ENCODE data around the gene EHMT1.
"Not testable (repeated sequence)": the region's sequence is repeated elsewhere in the genome, so short reads cannot be mapped to it uniquely, and the experiment has no call there.

EHMT1 gene

GRCh38 chr9:137613259-137613658 lies 5.5 kb upstream of the EHMT1 start:
- DNase-seq (ENCODE audit: low read depth), result no peak
- H3K4me3 ChIP-seq (ENCODE audit: low read depth, low read length), result no peak overlapping the region

- no peak overlapping the region for H3K4me3 ChIP-seq (ENCODE audit: low read depth, low read length)
- DNase-seq (ENCODE audit: low read depth), result no peak
Observed at GRCh38 chr9:137613738-137614523, 4.9 kb upstream of the EHMT1 start.

GRCh38 chr9:137614631-137615386 lies 4.0 kb upstream of the EHMT1 start:
- no peak overlapping the region for H3K4me3 ChIP-seq (ENCODE audit: low read depth, low read length)
- no peak for DNase-seq (ENCODE audit: low read depth)

GRCh38 chr9:137615387-137615871 lies 3.4 kb upstream of the EHMT1 start:
- no peak overlapping the region for H3K4me3 ChIP-seq (ENCODE audit: low read depth, low read length)
- DNase-seq (ENCODE audit: low read depth), result no peak

GRCh38 chr9:137619240-137620047 lies 639 bp downstream of the EHMT1 start:
- peak overlapping the region; percentile 69 for H3K4me3 ChIP-seq (ENCODE audit: low read depth, low read length)
- DNase-seq (ENCODE audit: low read depth), result no peak

GRCh38 chr9:137620048-137620405 lies 1.2 kb downstream of the EHMT1 start:
- H3K4me3 ChIP-seq (ENCODE audit: low read depth, low read length), result peak overlapping the region; percentile 69
- no peak for DNase-seq (ENCODE audit: low read depth)

- H3K4me3 ChIP-seq (ENCODE audit: low read depth, low read length), result no peak overlapping the region
Observed at GRCh38 chr9:137620581-137620980, 1.8 kb downstream of the EHMT1 start.

GRCh38 chr9:137621131-137621757 lies 2.4 kb downstream of the EHMT1 start:
- H3K4me3 ChIP-seq (ENCODE audit: low read depth, low read length), result no peak overlapping the region
- no peak for DNase-seq (ENCODE audit: low read depth)

More at GRCh38 chr9:137620581-137620980, 1.8 kb downstream of the EHMT1 start:
- no peak for DNase-seq (ENCODE audit: low read depth)

GRCh38 chr9:137622211-137622610 lies 3.4 kb downstream of the EHMT1 start:
- not testable (repeated sequence) for DNase-seq (ENCODE audit: low read depth); H3K4me3 ChIP-seq (ENCODE audit: low read depth, low read length)

- H3K4me3 ChIP-seq (ENCODE audit: low read depth, low read length), result no peak overlapping the region
Observed at GRCh38 chr9:137626464-137626863, 7.7 kb downstream of the EHMT1 start.

GRCh38 chr9:137627406-137627805 lies 8.6 kb downstream of the EHMT1 start:
- DNase-seq (ENCODE audit: low read depth); H3K4me3 ChIP-seq (ENCODE audit: low read depth, low read length): not testable (repeated sequence)

More at GRCh38 chr9:137626464-137626863, 7.7 kb downstream of the EHMT1 start:
- no peak for DNase-seq (ENCODE audit: low read depth)

- no peak overlapping the region for H3K4me3 ChIP-seq (ENCODE audit: low read depth, low read length)
- no peak for DNase-seq (ENCODE audit: low read depth)
Observed at GRCh38 chr9:137630126-137630525, 11.3 kb downstream of the EHMT1 start.

- H3K4me3 ChIP-seq (ENCODE audit: low read depth, low read length), result no peak overlapping the region
- no peak for DNase-seq (ENCODE audit: low read depth)
Observed at GRCh38 chr9:137630679-137631078, 11.9 kb downstream of the EHMT1 start.

GRCh38 chr9:137631345-137632229 lies 12.8 kb downstream of the EHMT1 start:
- H3K4me3 ChIP-seq (ENCODE audit: low read depth, low read length), result no peak overlapping the region
- DNase-seq (ENCODE audit: low read depth), result no peak

- DNase-seq (ENCODE audit: low read depth), result no peak
- H3K4me3 ChIP-seq (ENCODE audit: low read depth, low read length), result no peak overlapping the region
Observed at GRCh38 chr9:137632230-137633161, 13.7 kb downstream of the EHMT1 start.

GRCh38 chr9:137634016-137634415 lies 15.2 kb downstream of the EHMT1 start:
- no peak for DNase-seq (ENCODE audit: low read depth)
- H3K4me3 ChIP-seq (ENCODE audit: low read depth, low read length), result no peak overlapping the region

GRCh38 chr9:137638680-137639079 lies 19.9 kb downstream of the EHMT1 start:
- H3K4me3 ChIP-seq (ENCODE audit: low read depth, low read length), result no peak overlapping the region
- no peak for DNase-seq (ENCODE audit: low read depth)

Measured in skeletal muscle cell (primary cell).